ENCODE results near the gene CIAO3. TPM values are rescaled to one million over a fixed set of nuclear protein-coding genes. Genes with fewer than 3 reads are reported as not detected.
"Not testable (repeated sequence)": the region's sequence is repeated elsewhere in the genome, so short reads cannot be mapped to it uniquely, and the experiment has no call there.

CIAO3 gene
- polyA plus RNA-seq, 1 experiment = 23.1 TPM

- ChIA-PET CTCF (no interaction called here), POLR2A (no interaction called here)
- H3K27me3 ChIP-seq (ENCODE audit: control insufficient read depth, insufficient read depth, low read length) = peaks cover 21% of the 10 kb centered on the region
- no peak for DNase-seq (ENCODE audit: low read depth)
- no peak overlapping the region for H3K4me3 ChIP-seq (ENCODE audit: low read depth, low read length)
- TF ChIP-seq, protein P1, sequence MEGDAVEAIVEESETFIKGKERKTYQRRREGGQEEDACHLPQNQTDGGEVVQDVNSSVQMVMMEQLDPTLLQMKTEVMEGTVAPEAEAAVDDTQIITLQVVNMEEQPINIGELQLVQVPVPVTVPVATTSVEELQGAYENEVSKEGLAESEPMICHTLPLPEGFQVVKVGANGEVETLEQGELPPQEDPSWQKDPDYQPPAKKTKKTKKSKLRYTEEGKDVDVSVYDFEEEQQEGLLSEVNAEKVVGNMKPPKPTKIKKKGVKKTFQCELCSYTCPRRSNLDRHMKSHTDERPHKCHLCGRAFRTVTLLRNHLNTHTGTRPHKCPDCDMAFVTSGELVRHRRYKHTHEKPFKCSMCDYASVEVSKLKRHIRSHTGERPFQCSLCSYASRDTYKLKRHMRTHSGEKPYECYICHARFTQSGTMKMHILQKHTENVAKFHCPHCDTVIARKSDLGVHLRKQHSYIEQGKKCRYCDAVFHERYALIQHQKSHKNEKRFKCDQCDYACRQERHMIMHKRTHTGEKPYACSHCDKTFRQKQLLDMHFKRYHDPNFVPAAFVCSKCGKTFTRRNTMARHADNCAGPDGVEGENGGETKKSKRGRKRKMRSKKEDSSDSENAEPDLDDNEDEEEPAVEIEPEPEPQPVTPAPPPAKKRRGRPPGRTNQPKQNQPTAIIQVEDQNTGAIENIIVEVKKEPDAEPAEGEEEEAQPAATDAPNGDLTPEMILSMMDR (IDR thresholded peaks at IDR 0.05; ENCODE audit: insufficient read depth, low read depth, low read length) = no peak
- H3K36me3 ChIP-seq (ENCODE audit: control insufficient read depth, insufficient read depth, low read length) = no peaks in the 10 kb centered on the region
These were observed 47.4 kb downstream of the CIAO3 start for GRCh38 chr16:693364-693763.

DNA sequence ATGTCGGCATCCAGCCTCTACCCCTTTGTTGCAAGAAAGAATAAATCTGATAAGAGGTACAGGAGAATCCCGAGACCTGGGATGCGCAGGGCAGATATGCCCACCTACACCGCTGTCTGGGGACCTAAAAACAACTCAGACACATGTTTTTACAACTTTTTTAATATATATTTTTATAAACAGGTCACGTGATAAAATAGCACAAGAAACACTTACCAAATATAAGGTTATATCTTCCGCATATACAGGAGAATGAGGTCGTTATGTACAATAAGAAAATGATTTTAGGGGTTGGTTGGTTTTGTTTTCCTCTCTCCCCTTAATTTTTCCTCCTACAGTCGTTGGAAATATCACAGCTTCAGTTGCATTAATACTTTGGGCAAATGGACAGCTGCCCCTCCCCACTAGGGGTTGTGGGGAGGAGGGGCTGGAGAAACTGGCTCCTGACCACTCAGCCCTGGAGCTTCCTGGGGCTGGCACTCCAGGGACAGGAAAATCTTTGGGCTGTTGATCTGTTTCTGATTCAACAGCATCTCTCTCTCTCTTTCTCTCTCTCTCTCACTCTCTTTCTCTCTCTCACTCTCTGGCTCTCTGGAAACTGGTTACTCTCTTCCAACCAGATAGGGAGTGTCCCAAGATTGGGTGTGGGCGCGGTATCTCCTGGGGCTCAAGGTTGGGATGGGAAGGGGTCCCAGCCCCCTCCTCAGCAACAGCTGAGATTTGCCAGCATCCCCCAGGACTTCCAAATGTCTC, 48.3 kb downstream of the CIAO3 start:
- Histone ChIP-seq H3K27me3 (ENCODE audit: control insufficient read depth, insufficient read depth, low read length) (peaks cover 21% of the 10 kb centered on the region), H3K36me3 (ENCODE audit: control insufficient read depth, insufficient read depth, low read length) (no peaks in the 10 kb centered on the region), H3K4me3 (ENCODE audit: low read depth, low read length) (no peak overlapping the region)
- TF ChIP-seq, protein P1 (IDR thresholded peaks at IDR 0.05; ENCODE audit: insufficient read depth, low read depth, low read length) = no peak
- no peak for DNase-seq (ENCODE audit: low read depth)
- ChIA-PET CTCF (no interaction called here), POLR2A (no interaction called here)

DNA sequence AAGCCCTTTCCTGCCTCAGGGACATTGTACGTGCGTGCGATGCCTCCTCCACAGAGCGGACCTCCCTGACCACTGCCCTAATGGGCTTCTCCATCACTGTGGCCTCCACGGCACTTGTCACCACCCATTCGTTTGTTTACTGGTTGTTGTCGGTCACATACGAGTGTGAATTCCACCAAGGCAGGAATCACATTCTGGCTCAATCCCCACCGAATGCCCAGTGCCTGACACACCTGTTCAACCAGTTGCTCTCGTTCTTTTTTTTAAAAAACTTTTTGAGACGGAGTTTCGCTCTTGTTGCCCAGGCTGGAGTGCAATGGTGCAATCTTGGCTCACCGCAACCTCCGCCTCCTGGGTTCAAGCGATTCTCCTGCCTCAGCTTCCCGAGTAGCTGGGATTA, 49.6 kb downstream of the CIAO3 start:
- CTCF ChIA-PET; DNase-seq (ENCODE audit: low read depth); H3K4me3 ChIP-seq (ENCODE audit: low read depth, low read length); H3K36me3 ChIP-seq (ENCODE audit: control insufficient read depth, insufficient read depth, low read length); POLR2A ChIA-PET: not testable (repeated sequence)
- H3K27me3 ChIP-seq (ENCODE audit: control insufficient read depth, insufficient read depth, low read length) = peaks cover 18% of the 10 kb centered on the region

DNA sequence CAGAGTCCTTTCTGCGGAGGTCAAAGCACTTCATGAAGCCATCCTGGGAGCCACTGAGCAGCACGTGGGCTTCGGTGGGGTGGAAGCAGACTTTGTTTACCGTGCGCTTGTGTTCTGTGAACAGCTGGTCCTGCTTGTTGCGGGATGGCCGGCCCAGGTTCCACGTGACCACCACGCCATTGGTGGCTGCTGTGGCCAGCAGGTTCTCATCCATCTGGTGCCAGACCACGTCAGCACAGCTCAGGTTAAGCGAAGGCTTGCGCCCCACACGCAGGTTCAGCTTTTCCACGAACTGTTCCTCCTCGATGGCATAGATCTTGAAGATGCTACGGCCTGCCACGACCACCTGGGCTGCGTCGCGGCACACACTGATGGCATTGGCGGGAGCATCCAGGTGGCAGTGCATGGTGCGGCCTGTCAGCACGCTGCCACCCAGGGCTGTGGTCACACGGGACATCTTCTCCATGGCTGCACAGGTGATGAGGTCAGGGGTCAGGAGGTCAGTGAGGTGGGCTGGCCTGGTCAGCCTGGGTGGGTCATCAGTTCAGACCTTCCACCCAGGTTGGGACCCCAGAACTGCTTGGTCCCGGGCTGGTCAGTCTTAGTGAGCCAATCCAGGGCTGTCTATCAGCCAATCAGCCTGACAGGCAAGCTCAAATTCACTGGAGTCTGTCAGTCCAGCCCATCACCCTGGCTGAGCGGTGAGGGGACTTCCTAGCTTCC, 51.5 kb downstream of the CIAO3 start:
- peak overlapping the region; percentile 76 for H3K4me3 ChIP-seq (ENCODE audit: low read depth, low read length)
- DNase-seq (ENCODE audit: low read depth) = no peak
- ChIA-PET CTCF (interaction anchor here (0.6 to 1.5 kb wide), 5 partner anchors 12 to 97 kb away, joined by 3 to 4 read pairs (median 3); partner anchors contain the start of gene RHOT2), POLR2A (no interaction called here)
- H3K27me3 ChIP-seq (ENCODE audit: control insufficient read depth, insufficient read depth, low read length) = peaks cover 10% of the 10 kb centered on the region
- peaks cover 5% of the 10 kb centered on the region for H3K36me3 ChIP-seq (ENCODE audit: control insufficient read depth, insufficient read depth, low read length)
- TF ChIP-seq, protein P1 (IDR thresholded peaks at IDR 0.05; ENCODE audit: insufficient read depth, low read depth, low read length) = no peak

- Histone ChIP-seq H3K36me3 (ENCODE audit: control insufficient read depth, insufficient read depth, low read length) (peaks cover 12% of the 10 kb centered on the region), H3K4me3 (ENCODE audit: low read depth, low read length) (no peak overlapping the region), H3K27me3 (ENCODE audit: control insufficient read depth, insufficient read depth, low read length) (no peaks in the 10 kb centered on the region; the same call in 1 of the 2 replicates)
- TF ChIP-seq, protein P1 (IDR thresholded peaks at IDR 0.05; ENCODE audit: insufficient read depth, low read depth, low read length) = no peak
- ChIA-PET POLR2A (no interaction called here), CTCF (interaction anchor here (0.7 kb wide), 1 partner anchor 23 kb away, joined by 3 read pairs; no protein-coding TSS in a partner anchor)
- DNase-seq (ENCODE audit: low read depth) = no peak
These were observed 53.3 kb downstream of the CIAO3 start for GRCh38 chr16:687499-687898.
